IMR-90 (cell line): Measurements from ENCODE around the gene HOXA7. TPM values are rescaled to one million over a fixed set of nuclear protein-coding genes. Genes with fewer than 3 reads are reported as not detected.

ENCODE experiments used
- ATAC-seq: fragments of 200-7000 bp; cut with Tn5 transposase; 2 replicates; pipeline ENCODE4 v1.9.1; 2020; ENCODE audit warnings: low read depth, mild to moderate bottlenecking, moderate library complexity
- BruUV-seq: library from RNA; stranded (reverse); fragments of 400-500 nt; replicated peaks from 2 replicates; lab custom pipeline; 2021; lab: Mats Ljungman, UMichigan
- CTCF ChIA-PET: fragments of 300-600 bp; formaldehyde crosslinking; extraction: SDS; loops from one replicate; lab custom pipeline; 2021; ENCODE audit warnings: antibody characterized with exemption; lab: Yijun Ruan, JAX
- POLR2A ChIA-PET: fragments of 300-600 bp; sonication (Branson Sonifier 250); formaldehyde crosslinking; loops from one replicate; lab custom pipeline; 2022; ENCODE audit warnings: antibody characterized with exemption; ENCODE audit not compliant: unreplicated experiment; lab: Charles Lee
- DNase-seq: peaks from one replicate; pipeline ENCODE4 v3.0.0; 2013
- H2AFZ ChIP-seq: replicated peaks from 2 replicates; pipeline ENCODE3; 2013; ENCODE audit warnings: low read length, mild to moderate bottlenecking; ENCODE audit not compliant: poor library complexity
- H2AK5ac ChIP-seq: 2 replicates; pipeline ENCODE4 v1.6.1; 2013; ENCODE audit warnings: low read depth, low read length, inconsistent platforms
- H2AK9ac ChIP-seq: replicated peaks from 2 replicates; pipeline ENCODE3; 2013; ENCODE audit warnings: mild to moderate bottlenecking, low read depth, low read length, moderate library complexity; ENCODE audit not compliant: poor library complexity
- H2BK120ac ChIP-seq: 2 replicates; pipeline ENCODE4 v1.6.1; 2013; ENCODE audit warnings: low read depth, low read length, inconsistent platforms
- H2BK15ac ChIP-seq: 3 replicates; pipeline ENCODE4 v1.6.1; 2013; ENCODE audit warnings: low read depth, low read length, inconsistent platforms
- H2BK20ac ChIP-seq: 2 replicates; pipeline ENCODE4 v1.6.1; 2013; ENCODE audit warnings: low read depth, mild to moderate bottlenecking, inconsistent platforms, low read length, moderate library complexity
- H2BK5ac ChIP-seq: 2 replicates; pipeline ENCODE4 v1.6.1; 2013; ENCODE audit warnings: mild to moderate bottlenecking, low read depth, low read length, inconsistent platforms; ENCODE audit not compliant: poor library complexity, severe bottlenecking
- H3K14ac ChIP-seq: replicated peaks from 2 replicates; pipeline ENCODE4 v1.6.1; 2013; ENCODE audit warnings: low read depth, low read length, inconsistent platforms
- H3K18ac ChIP-seq: 2 replicates; pipeline ENCODE4 v1.6.1; 2013; ENCODE audit warnings: low read depth, low read length, control low read depth
- H3K23ac ChIP-seq: 2 replicates; pipeline ENCODE4 v1.6.1; 2013; ENCODE audit warnings: low read depth, low read length, inconsistent platforms
- H3K27ac ChIP-seq: 2 replicates; pipeline ENCODE4 v1.5.1; 2013; ENCODE audit warnings: mild to moderate bottlenecking, control low read depth, low read length; ENCODE audit not compliant: insufficient read depth
- H3K27me3 ChIP-seq: 2 replicates; pipeline ENCODE4 v1.6.1; 2013; ENCODE audit warnings: low read length; ENCODE audit not compliant: control insufficient read depth, insufficient read depth
- H3K36me3 ChIP-seq: 2 replicates; pipeline ENCODE4 v1.6.1; 2013; ENCODE audit warnings: low read length, mixed read lengths; ENCODE audit not compliant: control insufficient read depth, insufficient read depth
- H3K4ac ChIP-seq: 2 replicates; pipeline ENCODE4 v1.6.1; 2013; ENCODE audit warnings: low read depth, low read length, inconsistent platforms
- H3K4me1 ChIP-seq: 2 replicates; pipeline ENCODE4 v1.6.1; 2013; ENCODE audit warnings: low read length, mixed read lengths; ENCODE audit not compliant: control insufficient read depth, insufficient read depth
- H3K4me2 ChIP-seq: 2 replicates; pipeline ENCODE4 v1.6.1; 2013; ENCODE audit warnings: low read depth, mild to moderate bottlenecking, control low read depth, low read length, moderate library complexity
- H3K4me3 ChIP-seq: 2 replicates; pipeline ENCODE4 v1.5.1; 2013; ENCODE audit warnings: low read depth, mild to moderate bottlenecking, control low read depth, low read length, moderate library complexity; ENCODE audit not compliant: insufficient read depth
- H3K56ac ChIP-seq: 2 replicates; pipeline ENCODE4 v1.6.1; 2013; ENCODE audit warnings: low read length, inconsistent platforms; ENCODE audit not compliant: insufficient read depth; ENCODE audit errors: extremely low read depth
- H3K79me1 ChIP-seq, 2 experiments: 2 replicates each; pipeline ENCODE4 v1.6.1; 2013; ENCODE audit warnings: low read length in 2 of 2, inconsistent platforms in 1 of 2, low read depth in 1 of 2
- H3K9ac ChIP-seq: 2 replicates; pipeline ENCODE4 v1.6.1; 2013; ENCODE audit warnings: low read depth, low read length, control low read depth
- H3K9me1 ChIP-seq: 2 replicates; pipeline ENCODE4 v1.6.1; 2013; ENCODE audit warnings: low read length, inconsistent platforms; ENCODE audit not compliant: insufficient read depth
- H3K9me3 ChIP-seq: 2 replicates; pipeline ENCODE4 v1.6.1; 2013; ENCODE audit warnings: low read length; ENCODE audit not compliant: control insufficient read depth, insufficient read depth
- H4K20me1 ChIP-seq: 2 replicates; pipeline ENCODE4 v1.6.1; 2013; ENCODE audit warnings: low read length, inconsistent platforms; ENCODE audit not compliant: insufficient read depth
- H4K5ac ChIP-seq: 2 replicates; pipeline ENCODE4 v1.6.1; 2013; ENCODE audit warnings: mild to moderate bottlenecking, low read depth, low read length, control low read depth
- H4K8ac ChIP-seq, 2 experiments: 2 replicates each; pipeline ENCODE4 v1.6.1; 2013; ENCODE audit warnings: low read depth in 2 of 2, low read length in 2 of 2, control low read depth in 1 of 2, inconsistent platforms in 1 of 2
- H4K91ac ChIP-seq: 2 replicates; pipeline ENCODE4 v1.6.1; 2013; ENCODE audit warnings: low read depth, low read length, inconsistent platforms; ENCODE audit not compliant: insufficient read depth
- BHLHE40 ChIP-seq: fragments of 150-350 bp; IDR thresholded peaks from 2 replicates; pipeline ENCODE4 v1.6.1; 2016; ENCODE audit warnings: mild to moderate bottlenecking, low read depth, low read length
- CEBPB ChIP-seq: IDR thresholded peaks from 2 replicates; pipeline ENCODE4 v1.6.1; 2012; ENCODE audit warnings: low read depth, low read length, improper control_type of control experiment
- CHD1 ChIP-seq: IDR thresholded peaks from 2 replicates; pipeline ENCODE4 v1.6.1; 2012; ENCODE audit warnings: low read depth, low read length, improper control_type of control experiment
- FOS ChIP-seq: fragments of 150-350 bp; IDR thresholded peaks from 2 replicates; pipeline ENCODE4 v1.6.1; 2016; ENCODE audit warnings: low read depth, low read length
- MAFK ChIP-seq: IDR thresholded peaks from 2 replicates; pipeline ENCODE4 v1.6.1; 2012; ENCODE audit warnings: low read depth, low read length, improper control_type of control experiment
- MAZ ChIP-seq: IDR thresholded peaks from 2 replicates; pipeline ENCODE4 v1.6.1; 2012; ENCODE audit warnings: low read depth, mild to moderate bottlenecking, low read length, improper control_type of control experiment, moderate library complexity, borderline replicate concordance
- MXI1 ChIP-seq: IDR thresholded peaks from 2 replicates; pipeline ENCODE4 v1.6.1; 2012; ENCODE audit warnings: low read depth, mild to moderate bottlenecking, low read length, moderate library complexity, borderline replicate concordance
- NFE2L2 ChIP-seq: fragments of 150-350 bp; IDR thresholded peaks from 2 replicates; pipeline ENCODE4 v1.6.1; 2016; ENCODE audit warnings: low read depth, mild to moderate bottlenecking, low read length
- POLR2A ChIP-seq: IDR thresholded peaks from 2 replicates; pipeline ENCODE4 v1.6.1; 2012; ENCODE audit warnings: mild to moderate bottlenecking, low read depth, low read length
- RAD21 ChIP-seq: IDR thresholded peaks from 2 replicates; pipeline ENCODE4 v1.6.1; 2012; ENCODE audit warnings: low read length, improper control_type of control experiment
- RCOR1 ChIP-seq: IDR thresholded peaks from 2 replicates; pipeline ENCODE4 v1.6.1; 2012; ENCODE audit warnings: mild to moderate bottlenecking, low read length, improper control_type of control experiment; ENCODE audit not compliant: insufficient replicate concordance
- RFX5 ChIP-seq: IDR thresholded peaks from 2 replicates; pipeline ENCODE4 v1.8.0; 2012; ENCODE audit warnings: low read depth, mild to moderate bottlenecking, low read length, moderate library complexity
- SMC3 ChIP-seq: fragments of 150-350 bp; IDR thresholded peaks from 2 replicates; pipeline ENCODE4 v1.6.1; 2016; ENCODE audit warnings: low read depth, mild to moderate bottlenecking, antibody characterized with exemption, low read length, moderate library complexity
- WGBS, 2 experiments: methylation state at CpG; one replicate each; pipeline versions ENCODE4 v1.1.5 to v1.1.7; 2013; ENCODE audit warnings: missing lambda C conversion rate in 2 of 2; ENCODE audit not compliant: insufficient read length in 1 of 2; ENCODE audit errors: extremely low coverage in 2 of 2; 5-methylcytosine and 5-hydroxymethylcytosine counted together
- dilution Hi-C: fragments of 300-500 bp; cut with HindIII; formaldehyde crosslinking; loops from one replicate; pipeline ENCODE4 v1.14.3; 2018; ENCODE audit warnings: low sequenced_read_pairs; ENCODE audit not compliant: unreplicated experiment
- in situ Hi-C: fragments of 300-500 bp; cut with MboI; formaldehyde crosslinking; loops from 3 replicates; pipeline ENCODE4 v1.14.3; 2019; ENCODE audit warnings: low sequenced_read_pairs, inconsistent platforms, mixed read lengths
- intact Hi-C: fragments of 100-400 bp; cut with micrococcal nuclease; formaldehyde crosslinking; loops from 2 replicates; pipeline ENCODE4 v1.10.0; 2022
- polyA plus RNA-seq, 3 experiments: library from polyadenylated mRNA; depleted of rRNA; stranded (reverse); fragments of >200 nt; gene quantifications; 2 replicates each; pipeline ENCODE4 v1.2.3, GENCODE V29; 2012; ENCODE audit warnings: low replicate concordance in 1 of 3
- total RNA-seq: library from RNA; depleted of rRNA; stranded (reverse); fragments of >200 nt; gene quantifications from 2 replicates; pipeline ENCODE4 v1.2.3, GENCODE V29; 2012
- TF ChIP-seq, protein P1 (sequence below): fragments of 150-350 bp; IDR thresholded peaks from 2 replicates; pipeline ENCODE4 v1.6.1; 2017; ENCODE audit warnings: mild to moderate bottlenecking, antibody characterized with exemption, low read length, low read depth
- TF ChIP-seq, protein P2 (sequence below): conservative IDR thresholded peaks from 2 replicates; pipeline ENCODE4 v1.5.1; 2012; ENCODE audit warnings: mild to moderate bottlenecking, low read depth, low read length, improper control_type of control experiment

Gene HOXA7
- total and polyA plus RNA-seq, 2 of the 4 experiments (the other 2 are of a cell fraction) = 0.18 to 1.7 TPM

DNA sequence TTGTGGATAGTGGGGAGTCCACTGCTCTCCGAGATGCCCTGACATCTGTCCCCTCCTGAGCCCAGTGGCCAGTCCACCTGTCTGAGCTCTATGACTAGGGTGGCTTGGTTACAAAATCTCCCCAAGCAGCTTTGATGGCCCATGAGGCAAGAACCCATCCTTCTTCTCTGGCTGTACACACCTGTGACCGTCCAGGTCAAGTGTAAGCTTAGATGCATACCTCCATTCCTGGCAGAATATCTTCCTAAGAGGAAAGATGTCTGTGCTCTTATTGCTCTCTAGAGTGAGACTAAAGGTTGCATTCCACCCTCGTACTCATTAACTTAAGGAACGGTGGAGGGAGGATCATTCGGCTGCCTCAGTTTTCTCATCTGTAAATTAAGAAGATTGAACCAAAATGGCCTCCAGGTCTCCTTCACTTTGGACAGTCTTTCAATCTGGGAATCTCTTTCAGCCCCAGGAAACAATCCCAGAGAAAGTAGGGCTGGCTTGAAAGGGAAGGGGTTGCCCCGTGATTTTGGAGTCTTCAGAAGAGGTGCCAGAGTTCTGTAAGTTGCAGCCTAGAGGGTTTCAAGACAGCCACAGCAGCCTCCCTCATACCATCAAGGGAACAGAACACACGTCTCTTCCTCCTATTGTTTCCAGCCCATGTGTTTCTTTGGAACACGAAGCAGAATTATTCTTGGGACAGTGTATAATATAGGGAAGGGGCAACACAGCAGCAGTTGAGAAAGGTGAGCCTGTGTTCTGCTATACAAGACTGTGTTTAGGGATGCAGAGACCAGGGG lies 31.4 kb downstream of the HOXA7 start:
- Histone ChIP-seq H3K4me3 (no peak overlapping the region), H2AK9ac (peak overlapping the region; percentile 30), H3K4me2 (peak overlapping the region; percentile 60; the same call in 1 of the 2 replicates), H3K4me1 (peaks cover 29% of the 10 kb centered on the region), H3K36me3 (peaks cover 3% of the 10 kb centered on the region; the same call in 1 of the 2 replicates), H2AK5ac (peak overlapping the region; percentile 77), H3K9me1 (peaks cover 7% of the 10 kb centered on the region), H4K8ac (peak overlapping the region; percentile 16 to 74; a peak in 2 of 4 replicates), H3K18ac (peak overlapping the region; percentile 42; the same call in 1 of the 2 replicates), H4K91ac (peak overlapping the region; percentile 67), H3K9ac (no peak overlapping the region), H4K5ac (0 out of 2 replicates have a peak overlapping the region, but pooled peaks have one; percentile 11), H3K9me3 (no peaks in the 10 kb centered on the region), H3K27me3 (no peaks in the 10 kb centered on the region), H3K79me1 (peaks cover 13 to 49% of the 10 kb centered on the region in 2 experiments), H2AFZ (no peak overlapping the region), H2BK15ac (peak overlapping the region; percentile 25; the same call in 1 of the 3 replicates), H2BK120ac (peak overlapping the region; percentile 94), H2BK5ac (peak overlapping the region; percentile 88), H3K56ac (no peak overlapping the region), H3K23ac (peak overlapping the region; percentile 89), H3K4ac (peak overlapping the region; percentile 77), H2BK20ac (peak overlapping the region; percentile 23), H3K14ac (0 out of 2 replicates have a peak overlapping the region, but pooled peaks have one; percentile 49), H3K27ac (peak overlapping the region; percentile 6), H4K20me1 (no peaks in the 10 kb centered on the region)
- intact Hi-C loops (loop anchor here (5.0 kb wide), 1 partner anchor 923 kb away; the partner anchor contains the start of genes CBX3 and HNRNPA2B1), in situ Hi-C loops (no loop called here), dilution Hi-C loops (no loop called here)
- ChIA-PET POLR2A (no interaction called here), CTCF (no interaction called here)
- TF ChIP-seq NFE2L2 = no peak
- TF ChIP-seq, protein P1, sequence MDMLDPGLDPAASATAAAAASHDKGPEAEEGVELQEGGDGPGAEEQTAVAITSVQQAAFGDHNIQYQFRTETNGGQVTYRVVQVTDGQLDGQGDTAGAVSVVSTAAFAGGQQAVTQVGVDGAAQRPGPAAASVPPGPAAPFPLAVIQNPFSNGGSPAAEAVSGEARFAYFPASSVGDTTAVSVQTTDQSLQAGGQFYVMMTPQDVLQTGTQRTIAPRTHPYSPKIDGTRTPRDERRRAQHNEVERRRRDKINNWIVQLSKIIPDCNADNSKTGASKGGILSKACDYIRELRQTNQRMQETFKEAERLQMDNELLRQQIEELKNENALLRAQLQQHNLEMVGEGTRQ = no peak
- TF ChIP-seq POLR2A = no peak; the same call in 1 of the 2 replicates
- TF ChIP-seq, protein P2, sequence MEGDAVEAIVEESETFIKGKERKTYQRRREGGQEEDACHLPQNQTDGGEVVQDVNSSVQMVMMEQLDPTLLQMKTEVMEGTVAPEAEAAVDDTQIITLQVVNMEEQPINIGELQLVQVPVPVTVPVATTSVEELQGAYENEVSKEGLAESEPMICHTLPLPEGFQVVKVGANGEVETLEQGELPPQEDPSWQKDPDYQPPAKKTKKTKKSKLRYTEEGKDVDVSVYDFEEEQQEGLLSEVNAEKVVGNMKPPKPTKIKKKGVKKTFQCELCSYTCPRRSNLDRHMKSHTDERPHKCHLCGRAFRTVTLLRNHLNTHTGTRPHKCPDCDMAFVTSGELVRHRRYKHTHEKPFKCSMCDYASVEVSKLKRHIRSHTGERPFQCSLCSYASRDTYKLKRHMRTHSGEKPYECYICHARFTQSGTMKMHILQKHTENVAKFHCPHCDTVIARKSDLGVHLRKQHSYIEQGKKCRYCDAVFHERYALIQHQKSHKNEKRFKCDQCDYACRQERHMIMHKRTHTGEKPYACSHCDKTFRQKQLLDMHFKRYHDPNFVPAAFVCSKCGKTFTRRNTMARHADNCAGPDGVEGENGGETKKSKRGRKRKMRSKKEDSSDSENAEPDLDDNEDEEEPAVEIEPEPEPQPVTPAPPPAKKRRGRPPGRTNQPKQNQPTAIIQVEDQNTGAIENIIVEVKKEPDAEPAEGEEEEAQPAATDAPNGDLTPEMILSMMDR = no peak
- no peak for TF ChIP-seq CEBPB
- no peak for TF ChIP-seq SMC3
- TF ChIP-seq BHLHE40 = no peak
- TF ChIP-seq MXI1 = no peak
- no peak for TF ChIP-seq FOS
- no peak for TF ChIP-seq RFX5
- TF ChIP-seq MAZ = no peak
- TF ChIP-seq MAFK = no peak
- TF ChIP-seq RAD21 = no peak
- TF ChIP-seq CHD1 = no peak; the same call in 1 of the 2 replicates
- TF ChIP-seq RCOR1 = no peak
- ATAC-seq = no peak
- BruUV-seq = no TSS peak
- WGBS, 2 experiments = no CpG with 5 or more reads among the region's 8 CpGs
- no peak for DNase-seq
